HepG2 (cell line): ENCODE results near the gene KRTAP4-16.
"Not testable (repeated sequence)": the region's sequence is repeated elsewhere in the genome, so short reads cannot be mapped to it uniquely, and the experiment has no call there.

ENCODE experiments used
- ARID3A ChIP-seq: IDR thresholded peaks from 2 replicates; pipeline ENCODE4 v1.6.1; 2012; ENCODE audit warnings: low read depth, low read length, improper control_type of control experiment
- CEBPB ChIP-seq: IDR thresholded peaks from 2 replicates; pipeline ENCODE4 v1.6.1; 2011; ENCODE audit warnings: low read depth, low read length, improper control_type of control experiment, borderline replicate concordance
- CTCF ChIP-seq: sonication (generic); formaldehyde crosslinking; IDR thresholded peaks from 2 replicates; pipeline ENCODE4 v1.5.0; 2020; ENCODE audit warnings: mild to moderate bottlenecking, missing genetic modification reagents, moderate library complexity
- GFI1 ChIP-seq: sonication (generic); formaldehyde crosslinking; IDR thresholded peaks from 2 replicates; pipeline ENCODE4 v1.5.0; 2020; ENCODE audit warnings: missing genetic modification reagents, mild to moderate bottlenecking, borderline replicate concordance
- POLR2AphosphoS2 ChIP-seq: IDR thresholded peaks from 2 replicates; pipeline ENCODE4 v1.6.1; 2011; ENCODE audit warnings: low read depth, low read length, improper control_type of control experiment
- REST ChIP-seq, 2 experiments: IDR thresholded peaks; 2 replicates each; pipeline ENCODE4 v1.6.1; 2011 to 2012; ENCODE audit warnings: low read length in 2 of 2, borderline replicate concordance in 1 of 2, low read depth in 1 of 2, mild to moderate bottlenecking in 1 of 2, moderate library complexity in 1 of 2
- RXRA ChIP-seq: sonication (generic); formaldehyde crosslinking; IDR thresholded peaks from 2 replicates; pipeline ENCODE4 v1.5.1; 2020; ENCODE audit warnings: missing genetic modification reagents

- peak; percentile 98 for TF ChIP-seq ARID3A
- peak; percentile 11; the same call in 1 of the 2 replicates for TF ChIP-seq CEBPB
- TF ChIP-seq POLR2AphosphoS2; REST (IDR thresholded peaks at IDR 0.05; ENCODE audit: borderline replicate concordance in 1 of 2, low read depth in 1 of 2, low read length in 2 of 2); CTCF (CRISPR knock-in tag); RXRA (CRISPR knock-in tag): not testable (repeated sequence)
- TF ChIP-seq GFI1 (CRISPR knock-in tag) = peak; percentile 97
Observed at GRCh38 chr17:41059276-41060051, 42.5 kb downstream of the KRTAP4-16 start.
